ENCODE measurements around the gene UNK. TPM values are rescaled to one million over a fixed set of nuclear protein-coding genes. Genes with fewer than 3 reads are reported as not detected.

Gene UNK
- total RNA-seq, 2 experiments from 2014 or later: 33.7 to 36.1 TPM

GRCh38 chr17:75827308-75828075, 42.9 kb downstream of the UNK start:
- Mint-ChIP-seq H3K9me3 (no peaks in the 10 kb centered on the region), H3K27ac (peak overlapping the region; percentile 86), H3K4me3 (peak overlapping the region; percentile 34), H3K4me1 (ENCODE audit: low read depth) (peaks cover 17% of the 10 kb centered on the region), H3K27me3 (no peaks in the 10 kb centered on the region), H3K36me3 (ENCODE audit: low read depth) (peaks cover 26% of the 10 kb centered on the region)
- intact Hi-C loops (cut with DNase I, micrococcal nuclease): loop anchor here in 1 of 2 experiments (2.0 to 5.0 kb wide), 3 partner anchors 40 to 75 kb away; partner anchors contain the start of gene GALK1
- ChIA-PET POLR2A (interaction anchor here (0.8 to 3.8 kb wide), 14 partner anchors 16 to 74 kb away, joined by 3 to 36 read pairs (median 4); partner anchors contain the start of genes GALK1, TRIM47, UNC13D and UNK), CTCF (interaction anchor here (0.7 to 5.9 kb wide), 6 partner anchors 27 to 74 kb away, joined by 3 to 51 read pairs (median 5); partner anchors contain the start of gene GALK1)
- TF ChIP-seq CTCF (IDR thresholded peaks at IDR 0.05): peak; percentile 84
- ATAC-seq (ENCODE audit: poor library complexity) (peak; percentile 76), DNase-seq (peak; percentile 30 to 85 (median 61))
- H3K27ac ChIP-seq (ENCODE audit: low read depth in 1 of 2, low read length in 2 of 2): peak overlapping the region; percentile 39 to 46
- H3K4me1 ChIP-seq (ENCODE audit: insufficient read depth, low read length): peaks cover 46% of the 10 kb centered on the region
- peak overlapping the region; percentile 32 for H3K4me3 ChIP-seq (ENCODE audit: low read length)
- H3K27me3 ChIP-seq (ENCODE audit: control insufficient read depth in 1 of 2, insufficient read depth in 2 of 2, low read length in 2 of 2): no peaks in the 10 kb centered on the region
- H3K9me3 ChIP-seq (ENCODE audit: control insufficient read depth in 1 of 2, insufficient read depth in 1 of 2, low read length in 2 of 2): peaks cover 0 to 4% of the 10 kb centered on the region in 2 experiments
- peaks cover 69% of the 10 kb centered on the region for H3K36me3 ChIP-seq (ENCODE audit: insufficient read depth, low read length)

- peaks cover 66% of the 10 kb centered on the region for H3K36me3 ChIP-seq (ENCODE audit: insufficient read depth, low read length)
- no peaks in the 10 kb centered on the region for H3K27me3 ChIP-seq (ENCODE audit: control insufficient read depth in 1 of 2, insufficient read depth in 2 of 2, low read length in 2 of 2)
- Mint-ChIP-seq H3K4me1 (ENCODE audit: low read depth) (peaks cover 22% of the 10 kb centered on the region), H3K27ac (peak overlapping the region; percentile 86), H3K36me3 (ENCODE audit: low read depth) (peaks cover 30% of the 10 kb centered on the region), H3K4me3 (peak overlapping the region; percentile 34), H3K27me3 (no peaks in the 10 kb centered on the region), H3K9me3 (no peaks in the 10 kb centered on the region)
- no peak for TF ChIP-seq CTCF (IDR thresholded peaks at IDR 0.05)
- H3K27ac ChIP-seq (ENCODE audit: low read depth in 1 of 2, low read length in 2 of 2): peak overlapping the region in 1 of 2 donors; percentile 39
- ATAC-seq (ENCODE audit: poor library complexity): no peak
- CTCF ChIA-PET: interaction anchor here (1.0 to 5.9 kb wide), 3 partner anchors 42 to 75 kb away, joined by 3 to 51 read pairs (median 6); no protein-coding TSS in a partner anchor
- peaks cover 0 to 4% of the 10 kb centered on the region in 2 experiments for H3K9me3 ChIP-seq (ENCODE audit: control insufficient read depth in 1 of 2, insufficient read depth in 1 of 2, low read length in 2 of 2)
- H3K4me3 ChIP-seq (ENCODE audit: low read length): peak overlapping the region; percentile 32
- POLR2A ChIA-PET: interaction anchor here (0.8 to 3.8 kb wide), 12 partner anchors 16 to 63 kb away, joined by 3 to 36 read pairs (median 6); partner anchors contain the start of genes GALK1, TRIM47, UNC13D and UNK
- H3K4me1 ChIP-seq (ENCODE audit: insufficient read depth, low read length): peaks cover 46% of the 10 kb centered on the region
- intact Hi-C loops (cut with DNase I, micrococcal nuclease): loop anchor here in 1 of 2 experiments (5.0 kb wide), 2 partner anchors 41 to 61 kb away; partner anchors contain the start of gene GALK1
- peak in 2 of 14 experiments; percentile 22 to 43 for DNase-seq
Observed at GRCh38 chr17:75828076-75828400, 43.4 kb downstream of the UNK start.

GRCh38 chr17:75828741-75829140, 44.1 kb downstream of the UNK start:
- H3K27ac Mint-ChIP-seq: peak overlapping the region; percentile 86
- CTCF ChIA-PET: interaction anchor here (1.3 to 5.9 kb wide), 3 partner anchors 45 to 75 kb away, joined by 4 to 51 read pairs (median 5); no protein-coding TSS in a partner anchor

More at GRCh38 chr17:75828741-75829140, 44.1 kb downstream of the UNK start:
- Histone ChIP-seq H3K36me3 (ENCODE audit: insufficient read depth, low read length) (peaks cover 66% of the 10 kb centered on the region), H3K27me3 (ENCODE audit: control insufficient read depth in 1 of 2, insufficient read depth in 2 of 2, low read length in 2 of 2) (no peaks in the 10 kb centered on the region), H3K9me3 (ENCODE audit: control insufficient read depth in 1 of 2, insufficient read depth in 1 of 2, low read length in 2 of 2) (peaks cover 0 to 4% of the 10 kb centered on the region in 2 experiments), H3K4me1 (ENCODE audit: insufficient read depth, low read length) (peaks cover 51% of the 10 kb centered on the region), H3K27ac (ENCODE audit: low read depth in 1 of 2, low read length in 2 of 2) (no peak overlapping the region), H3K4me3 (ENCODE audit: low read length) (no peak overlapping the region)
- H3K36me3 Mint-ChIP-seq (ENCODE audit: low read depth): peaks cover 37% of the 10 kb centered on the region
- intact Hi-C loops (cut with DNase I, micrococcal nuclease): loop anchor here in 1 of 2 experiments (5.0 kb wide), 2 partner anchors 41 to 61 kb away; partner anchors contain the start of gene GALK1
- POLR2A ChIA-PET: interaction anchor here (0.8 to 3.8 kb wide), 10 partner anchors 15 to 64 kb away, joined by 3 to 36 read pairs (median 6); partner anchors contain the start of genes GALK1, TRIM47, UNC13D and UNK
- no peak for TF ChIP-seq CTCF (IDR thresholded peaks at IDR 0.05)
- no peaks in the 10 kb centered on the region for H3K9me3 Mint-ChIP-seq
- H3K4me1 Mint-ChIP-seq (ENCODE audit: low read depth): peaks cover 29% of the 10 kb centered on the region
- ATAC-seq (ENCODE audit: poor library complexity) (no peak), DNase-seq (no peak)
- no peak overlapping the region for H3K4me3 Mint-ChIP-seq
- no peaks in the 10 kb centered on the region for H3K27me3 Mint-ChIP-seq

Data from CD4-positive, alpha-beta T cell (primary cell).